Uterus (tissue), 4 donors: Measurements from ENCODE around the gene IRF5. TPM values are rescaled to one million over a fixed set of nuclear protein-coding genes. Genes with fewer than 3 reads are reported as not detected.

Source experiments
- DNase-seq, 2 donors: peaks; one replicate each; pipeline ENCODE4 v3.0.0-alpha.2; 2019 to 2020
- H3K27ac ChIP-seq, 2 donors: fragments of 200-600 bp; sonication (generic); 1 replicate in 1 of 2; 2 replicates in 1 of 2; pipeline ENCODE4 v1.5.1; 2016 to 2018
- H3K27me3 ChIP-seq, 2 donors: fragments of 200-600 bp; sonication (generic); one replicate each; pipeline ENCODE4 v1.5.1; 2018 to 2019; ENCODE audit warnings: control low read depth in 1 of 2
- H3K36me3 ChIP-seq, 2 donors: fragments of 200-600 bp; sonication (generic); one replicate each; pipeline ENCODE4 v1.5.1; 2019; ENCODE audit warnings: control low read depth in 1 of 2
- H3K4me1 ChIP-seq, 2 donors: fragments of 200-600 bp; sonication (generic); one replicate each; pipeline ENCODE4 v1.5.1; 2018 to 2019; ENCODE audit warnings: control low read depth in 1 of 2
- H3K4me3 ChIP-seq, 2 donors: fragments of 200-600 bp; sonication (generic); 1 replicate in 1 of 2; 2 replicates in 1 of 2; pipeline ENCODE4 v1.5.1; 2018 to 2019; ENCODE audit warnings: mild to moderate bottlenecking in 1 of 2
- H3K9me3 ChIP-seq, 2 donors: fragments of 200-600 bp; sonication (generic); one replicate each; pipeline ENCODE4 v1.5.1; 2019; ENCODE audit warnings: control low read depth in 1 of 2
- CTCF ChIP-seq, 4 experiments: fragments of 200-600 bp in 2 of 4; fragments of 450-650 bp in 2 of 4; sonication (generic) in 2 of 4; IDR thresholded peaks; one replicate each; pipeline ENCODE4 v1.5.1; 2016 to 2019; ENCODE audit warnings: antibody characterized with exemption in 4 of 4, mild to moderate bottlenecking in 2 of 4, moderate library complexity in 1 of 4
- POLR2A ChIP-seq, 2 donors: fragments of 450-650 bp; IDR thresholded peaks; one replicate each; pipeline ENCODE4 v1.6.1; 2016; ENCODE audit warnings: antibody characterized with exemption in 2 of 2, mild to moderate bottlenecking in 1 of 2, moderate library complexity in 1 of 2
- intact Hi-C: fragments of 100-400 bp; cut with DNase I; formaldehyde crosslinking; loops from one replicate; pipeline ENCODE4 v1.15.1; 2023; ENCODE audit warnings: low total_unique reads
- total RNA-seq, 4 donors: library from RNA; depleted of rRNA in 3 of 4; stranded (reverse); fragments of >200 nt in 3 of 4; gene quantifications; one replicate each; pipeline versions ENCODE4 v1.1.0 to v1.2.4, GENCODE V29; 2014 to 2023
- donor health status: DM: yes; HTN: yes; CAD: no.

IRF5 gene
- total RNA-seq, 4 donors from 2014 or later: 2.0 to 52.5 (median 4.5) TPM

- no peak overlapping the region for H3K4me3 ChIP-seq
- no peaks in the 10 kb centered on the region for H3K36me3 ChIP-seq
- H3K4me1 ChIP-seq: no peaks in the 10 kb centered on the region
- H3K27me3 ChIP-seq: no peaks in the 10 kb centered on the region
- no peak overlapping the region for H3K27ac ChIP-seq
- no peak for TF ChIP-seq POLR2A (IDR thresholded peaks at IDR 0.05)
- TF ChIP-seq CTCF (IDR thresholded peaks at IDR 0.05): no peak
- no peaks in the 10 kb centered on the region for H3K9me3 ChIP-seq
- intact Hi-C loops: no loop called here
- DNase-seq: no peak
These were observed 18.5 kb upstream of the IRF5 start for GRCh38 chr7:128919241-128919640.

GRCh38 chr7:128919881-128920799, 17.6 kb upstream of the IRF5 start:
- no peak for DNase-seq

GRCh38 chr7:128920913-128921582, 16.7 kb upstream of the IRF5 start:
- intact Hi-C loops: no loop called here
- Histone ChIP-seq H3K27me3 (no peaks in the 10 kb centered on the region), H3K4me1 (no peaks in the 10 kb centered on the region), H3K4me3 (no peak overlapping the region), H3K36me3 (no peaks in the 10 kb centered on the region), H3K9me3 (no peaks in the 10 kb centered on the region), H3K27ac (no peak overlapping the region)
- no peak for DNase-seq
- TF ChIP-seq CTCF (IDR thresholded peaks at IDR 0.05) (no peak), POLR2A (IDR thresholded peaks at IDR 0.05) (no peak)

More at GRCh38 chr7:128919881-128920799, 17.6 kb upstream of the IRF5 start:
- H3K9me3 ChIP-seq: no peaks in the 10 kb centered on the region
- H3K27me3 ChIP-seq: no peaks in the 10 kb centered on the region
- no peak overlapping the region for H3K4me3 ChIP-seq
- no peaks in the 10 kb centered on the region for H3K4me1 ChIP-seq
- no peaks in the 10 kb centered on the region for H3K36me3 ChIP-seq
- intact Hi-C loops: no loop called here
- H3K27ac ChIP-seq: no peak overlapping the region
- no peak for TF ChIP-seq POLR2A (IDR thresholded peaks at IDR 0.05)
- no peak for TF ChIP-seq CTCF (IDR thresholded peaks at IDR 0.05)

GRCh38 chr7:128921866-128922440, 15.8 kb upstream of the IRF5 start:
- intact Hi-C loops: no loop called here
- no peaks in the 10 kb centered on the region for H3K36me3 ChIP-seq
- no peaks in the 10 kb centered on the region for H3K4me1 ChIP-seq
- TF ChIP-seq POLR2A (IDR thresholded peaks at IDR 0.05) (no peak), CTCF (IDR thresholded peaks at IDR 0.05) (no peak)
- no peak overlapping the region for H3K27ac ChIP-seq
- no peaks in the 10 kb centered on the region for H3K27me3 ChIP-seq
- H3K9me3 ChIP-seq: no peaks in the 10 kb centered on the region
- H3K4me3 ChIP-seq: no peak overlapping the region
- no peak for DNase-seq
